GM19397 (cell line): Measurements from ENCODE around the gene FOXA1.

Experiments
- ATAC-seq: cut with Tn5 transposase; IDR thresholded peaks from one replicate; pipeline ENCODE4 v1.9.1; 2021; ENCODE audit warnings: mild to moderate bottlenecking, moderate library complexity; ENCODE audit not compliant: unreplicated experiment

The FOXA1 gene

GRCh38 chr14:37590428-37591139, 4.5 kb downstream of the FOXA1 start:
- ATAC-seq = no peak

- no peak for ATAC-seq
These were observed 5.2 kb downstream of the FOXA1 start for GRCh38 chr14:37589715-37590427.

DNA sequence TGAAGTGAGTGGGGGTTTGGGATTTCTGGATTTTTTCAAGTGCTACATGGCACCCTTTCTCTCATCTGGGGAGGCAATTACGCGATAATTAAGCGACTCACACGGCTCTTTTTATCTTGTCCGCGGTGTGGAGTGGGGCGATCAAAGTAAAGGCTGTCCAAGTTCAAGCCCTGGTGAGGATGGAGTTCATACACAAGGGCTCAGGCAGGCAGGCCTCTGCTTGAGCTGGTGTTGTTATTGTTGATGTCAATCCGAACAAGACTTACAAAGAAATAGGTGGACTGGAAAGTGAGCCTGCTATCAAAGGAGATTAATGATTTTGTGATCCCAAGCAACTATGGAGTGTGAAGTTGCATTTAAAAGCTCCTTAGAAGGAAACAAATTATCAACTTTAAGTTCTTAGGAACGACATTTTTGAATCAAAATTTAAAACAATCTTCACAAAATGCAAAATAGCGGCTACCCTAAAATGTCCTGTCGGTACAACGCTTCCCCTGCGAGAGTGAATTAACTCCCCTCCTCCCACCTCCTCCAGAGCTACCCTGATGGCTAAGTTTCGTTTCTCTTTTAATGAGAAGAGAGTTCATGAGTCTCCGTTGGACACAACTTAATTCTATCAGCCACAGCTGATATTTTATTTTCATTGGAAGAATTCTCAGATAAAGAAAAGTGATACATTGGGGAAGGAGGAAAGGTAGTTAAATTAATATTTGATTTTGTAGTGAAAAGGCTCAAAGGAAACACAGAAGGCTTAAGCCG, 5.9 kb downstream of the FOXA1 start:
- no peak for ATAC-seq

DNA sequence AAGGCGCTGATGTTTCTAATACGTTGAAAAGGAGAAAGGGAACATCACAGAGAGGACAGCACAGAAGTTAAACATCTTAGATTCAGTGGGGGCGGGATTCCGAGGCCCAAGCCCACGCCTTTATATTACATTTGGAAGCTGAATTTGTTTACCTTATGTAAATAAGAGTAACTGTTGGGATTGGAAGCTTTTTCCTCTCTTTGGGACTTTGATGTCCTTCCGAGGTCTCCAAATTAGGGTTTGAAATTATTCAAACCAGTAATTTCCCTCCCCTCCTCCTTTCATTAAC, 6.4 kb downstream of the FOXA1 start:
- ATAC-seq = no peak

DNA sequence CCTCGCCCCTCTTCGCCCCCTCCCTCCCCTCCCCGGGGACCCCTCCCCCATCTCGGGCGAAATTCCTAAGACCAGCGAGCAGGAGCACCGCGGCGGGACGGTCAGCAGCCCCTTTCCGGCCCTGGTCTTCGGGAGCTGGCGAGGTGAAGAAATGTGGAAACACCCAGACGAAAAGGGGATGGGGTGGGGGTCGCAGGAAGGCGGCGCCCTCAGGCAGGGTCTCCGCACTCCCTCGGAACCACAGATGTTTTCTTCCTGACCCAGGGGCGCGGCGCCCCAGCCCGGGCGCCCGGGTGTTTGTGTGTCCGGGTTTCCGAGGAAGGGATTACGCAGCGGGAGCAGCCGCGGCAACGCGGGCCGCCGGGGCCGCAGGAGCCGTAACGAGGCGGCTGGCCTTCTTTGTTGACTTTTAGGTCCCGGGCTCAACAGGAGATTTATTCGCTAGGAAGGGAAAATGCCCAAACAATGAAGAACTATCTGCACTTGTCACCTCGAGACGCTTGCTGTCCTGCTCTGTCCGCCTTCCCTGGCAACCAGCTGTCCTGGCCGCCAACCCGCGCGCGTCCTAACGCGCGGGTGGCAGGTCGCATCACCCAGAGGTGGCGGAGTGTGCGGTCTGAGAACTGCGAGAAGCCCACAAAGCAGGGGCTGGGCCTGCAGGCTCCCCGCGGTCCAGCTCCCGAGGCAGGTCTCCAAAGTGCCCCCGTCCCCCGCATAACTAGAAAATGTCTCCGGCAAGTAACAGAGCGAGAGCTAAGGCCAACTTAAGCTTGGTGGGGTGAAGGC, 7.0 kb downstream of the FOXA1 start:
- ATAC-seq = no peak

- no peak for ATAC-seq
These were observed 7.8 kb downstream of the FOXA1 start for GRCh38 chr14:37587131-37587803.

- no peak for ATAC-seq
These were observed 8.3 kb downstream of the FOXA1 start for GRCh38 chr14:37586797-37587130.

- no peak for ATAC-seq
These were observed 8.9 kb downstream of the FOXA1 start for GRCh38 chr14:37585971-37586796.

- ATAC-seq = no peak
These were observed 9.9 kb downstream of the FOXA1 start for GRCh38 chr14:37585101-37585511.

- ATAC-seq = no peak
These were observed 10.6 kb downstream of the FOXA1 start for GRCh38 chr14:37584211-37585100.

GRCh38 chr14:37583358-37584210, 11.5 kb downstream of the FOXA1 start:
- no peak for ATAC-seq

- no peak for ATAC-seq
These were observed 14.9 kb downstream of the FOXA1 start for GRCh38 chr14:37580146-37580545.

GRCh38 chr14:37579274-37579673, 15.8 kb downstream of the FOXA1 start:
- ATAC-seq = no peak

DNA sequence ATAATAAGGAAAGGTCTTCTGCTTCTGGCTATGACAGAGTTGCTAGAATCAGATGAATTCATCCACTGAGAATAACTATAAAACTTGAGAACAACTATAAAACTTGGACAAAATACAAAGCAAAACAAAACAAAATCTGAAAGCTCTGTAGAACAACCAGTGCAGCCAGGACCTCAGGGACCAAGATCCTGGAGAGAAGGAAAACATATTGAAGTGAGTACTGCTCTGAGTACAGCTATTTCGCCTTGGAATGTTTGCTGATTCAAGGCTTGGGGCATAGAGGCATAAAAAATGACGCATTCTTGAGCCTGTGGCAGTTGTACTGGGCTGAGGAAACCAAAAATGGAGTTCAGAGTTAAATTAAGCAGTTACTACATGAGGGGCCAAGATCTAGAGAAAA, 21.7 kb downstream of the FOXA1 start:
- no peak for ATAC-seq

DNA sequence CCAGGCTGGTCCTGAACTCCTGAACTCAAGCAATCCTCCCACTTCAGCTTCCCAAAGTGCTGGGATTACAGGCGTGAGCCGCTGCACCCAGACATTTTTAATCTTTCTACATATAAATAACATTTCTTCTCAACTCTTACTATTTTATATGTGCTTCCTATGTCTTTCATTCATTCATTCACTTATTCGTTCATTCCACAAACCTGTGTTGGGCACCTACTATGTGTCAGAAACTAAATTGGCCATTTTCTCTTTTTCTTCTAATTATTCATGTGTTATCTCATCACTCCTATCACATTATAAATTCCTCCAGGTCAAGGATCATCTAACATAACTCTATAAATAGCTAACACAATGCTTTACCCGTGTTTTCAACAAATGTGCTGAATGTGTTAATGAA, 23.7 kb downstream of the FOXA1 start:
- ATAC-seq = no peak

DNA sequence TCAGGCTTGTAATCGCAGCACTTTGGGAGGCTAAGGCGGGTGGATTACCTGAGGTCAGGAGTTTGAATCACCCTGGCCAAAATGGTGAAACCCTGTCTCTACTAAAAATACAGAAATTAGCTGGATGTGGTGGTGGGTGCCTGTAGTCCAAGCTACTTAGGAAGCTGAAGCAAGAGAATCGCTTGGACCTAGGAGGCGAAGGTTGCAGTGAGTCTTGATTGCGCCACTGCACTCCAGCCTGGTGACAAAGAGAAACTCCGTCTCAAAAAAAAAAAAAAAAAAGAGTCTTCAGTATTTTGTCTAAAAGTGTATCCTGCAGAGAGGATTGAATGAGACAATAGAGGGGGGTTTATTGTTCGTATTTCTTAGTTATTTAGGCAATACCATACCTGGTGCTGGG, 25.3 kb downstream of the FOXA1 start:
- ATAC-seq = no peak

DNA sequence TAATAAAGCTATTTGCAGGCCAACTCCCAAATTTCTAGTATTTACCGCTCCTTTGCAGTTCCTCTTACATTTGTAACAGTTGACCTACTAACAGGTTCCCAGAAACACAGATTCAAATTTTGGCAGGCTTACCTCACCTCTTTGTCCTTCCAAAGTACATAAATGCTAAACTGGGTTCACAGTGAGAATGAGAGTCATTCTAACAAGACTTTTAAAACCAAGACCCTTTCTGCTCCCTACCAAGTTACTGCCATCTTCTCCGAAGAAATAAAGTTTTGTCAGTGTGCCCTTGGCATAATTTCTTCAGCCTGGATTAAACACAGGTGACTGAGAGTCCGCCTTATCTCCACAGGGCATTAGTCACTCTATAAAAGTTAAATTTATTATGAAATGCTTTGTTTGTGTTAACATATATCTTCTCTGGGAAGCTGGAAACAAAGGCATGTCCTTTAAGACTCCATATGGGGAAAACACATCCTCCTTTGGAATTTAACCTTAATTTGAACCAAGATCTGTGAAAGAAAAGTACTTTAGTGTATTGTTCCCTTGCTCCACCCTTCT, 28.2 kb downstream of the FOXA1 start:
- no peak for ATAC-seq

DNA sequence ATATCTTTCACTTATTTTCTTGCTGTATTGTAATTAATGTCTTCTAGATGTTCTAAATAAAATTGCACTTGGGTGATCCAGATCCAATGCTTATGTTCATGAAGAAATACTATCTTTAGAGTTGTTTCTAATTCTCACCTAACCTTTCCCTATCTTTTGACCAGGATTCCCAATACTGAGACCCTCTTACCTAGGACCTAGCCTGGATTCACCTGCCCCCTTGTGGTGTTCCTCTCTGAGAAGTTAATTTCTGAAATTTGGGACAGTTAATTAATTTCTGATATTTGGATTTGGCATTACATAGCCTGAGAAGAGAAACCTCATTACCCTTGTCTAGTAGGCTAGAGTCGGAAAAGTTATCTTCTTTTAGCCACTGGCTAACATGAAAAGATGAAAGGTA, 29.5 kb downstream of the FOXA1 start:
- no peak for ATAC-seq
